Effector memory CD4-positive, alpha-beta T cell (primary cell): Measurements from ENCODE around the gene SOX30.
A peak's percentile ranks its signal among the peaks of the same experiment; 100 is the strongest.

Experiments
- DNase-seq, 3 donors: peaks; one replicate each; pipeline ENCODE4 v3.0.0-alpha.2; 2020
- H3K27ac ChIP-seq: 2 replicates; pipeline ENCODE4 v1.7.0; 2013; ENCODE audit warnings: mild to moderate bottlenecking, low read length, moderate library complexity; ENCODE audit not compliant: insufficient read depth, poor library complexity, severe bottlenecking
- H3K27me3 ChIP-seq: replicated peaks from 2 replicates; pipeline ENCODE4 v1.7.0; 2013; ENCODE audit warnings: mild to moderate bottlenecking, low read length; ENCODE audit not compliant: insufficient read depth, control insufficient read depth, poor library complexity, severe bottlenecking
- H3K36me3 ChIP-seq: 2 replicates; pipeline ENCODE4 v1.7.0; 2013; ENCODE audit warnings: mild to moderate bottlenecking, low read length, moderate library complexity; ENCODE audit not compliant: control insufficient read depth, insufficient read depth
- H3K4me1 ChIP-seq: 2 replicates; pipeline ENCODE4 v1.7.0; 2013; ENCODE audit warnings: low read length, mild to moderate bottlenecking; ENCODE audit not compliant: control insufficient read depth, insufficient read depth, poor library complexity, severe bottlenecking
- H3K4me3 ChIP-seq: 2 replicates; pipeline ENCODE4 v1.7.0; 2013; ENCODE audit warnings: low read length, low read depth, mild to moderate bottlenecking; ENCODE audit not compliant: insufficient read depth, poor library complexity, severe bottlenecking
- H3K9me3 ChIP-seq: 2 replicates; pipeline ENCODE4 v1.7.0; 2013; ENCODE audit warnings: mild to moderate bottlenecking, low read length, moderate library complexity; ENCODE audit not compliant: control insufficient read depth

The SOX30 gene

GRCh38 chr5:157596487-157596886 lies 55.8 kb downstream of the SOX30 start:
- Histone ChIP-seq H3K9me3 (no peaks in the 10 kb centered on the region), H3K4me1 (peaks cover 37% of the 10 kb centered on the region), H3K27ac (no peak overlapping the region), H3K36me3 (no peaks in the 10 kb centered on the region), H3K4me3 (peak overlapping the region; percentile 20), H3K27me3 (no peaks in the 10 kb centered on the region)
- DNase-seq: no peak

GRCh38 chr5:157594675-157595459 lies 57.4 kb downstream of the SOX30 start:
- H3K4me1 ChIP-seq: peaks cover 37% of the 10 kb centered on the region
- H3K9me3 ChIP-seq: no peaks in the 10 kb centered on the region
- no peak for DNase-seq
- H3K36me3 ChIP-seq: no peaks in the 10 kb centered on the region
- H3K27me3 ChIP-seq: no peaks in the 10 kb centered on the region
- no peak overlapping the region for H3K27ac ChIP-seq
- no peak overlapping the region for H3K4me3 ChIP-seq

- H3K27me3 ChIP-seq: no peaks in the 10 kb centered on the region
- H3K27ac ChIP-seq: no peak overlapping the region
- no peaks in the 10 kb centered on the region for H3K36me3 ChIP-seq
- H3K9me3 ChIP-seq: no peaks in the 10 kb centered on the region
- DNase-seq: no peak
- H3K4me3 ChIP-seq: no peak overlapping the region
- H3K4me1 ChIP-seq: peaks cover 37% of the 10 kb centered on the region
These were observed 58.0 kb downstream of the SOX30 start for GRCh38 chr5:157594257-157594656.

- H3K27ac ChIP-seq: no peak overlapping the region
- no peaks in the 10 kb centered on the region for H3K9me3 ChIP-seq
These were observed 59.0 kb downstream of the SOX30 start for GRCh38 chr5:157593052-157593757.

GRCh38 chr5:157592594-157592993 lies 59.6 kb downstream of the SOX30 start:
- H3K9me3 ChIP-seq: no peaks in the 10 kb centered on the region
- H3K27ac ChIP-seq: no peak overlapping the region
- H3K4me3 ChIP-seq: no peak overlapping the region
- peaks cover 37% of the 10 kb centered on the region for H3K4me1 ChIP-seq
- no peaks in the 10 kb centered on the region for H3K27me3 ChIP-seq
- no peak for DNase-seq
- no peaks in the 10 kb centered on the region for H3K36me3 ChIP-seq

More at GRCh38 chr5:157593052-157593757, 59.0 kb downstream of the SOX30 start:
- Histone ChIP-seq H3K4me3 (no peak overlapping the region), H3K27me3 (no peaks in the 10 kb centered on the region), H3K4me1 (peaks cover 37% of the 10 kb centered on the region), H3K36me3 (no peaks in the 10 kb centered on the region)
- no peak for DNase-seq

- no peak for DNase-seq
- H3K36me3 ChIP-seq: no peaks in the 10 kb centered on the region
- H3K4me1 ChIP-seq: peaks cover 23% of the 10 kb centered on the region
- H3K9me3 ChIP-seq: no peaks in the 10 kb centered on the region
- H3K27me3 ChIP-seq: no peaks in the 10 kb centered on the region
- H3K27ac ChIP-seq: no peak overlapping the region
- H3K4me3 ChIP-seq: no peak overlapping the region
These were observed 61.8 kb downstream of the SOX30 start for GRCh38 chr5:157590478-157590877.

GRCh38 chr5:157584628-157585027 lies 67.6 kb downstream of the SOX30 start:
- DNase-seq: no peak
- Histone ChIP-seq H3K27me3 (no peaks in the 10 kb centered on the region), H3K9me3 (no peaks in the 10 kb centered on the region), H3K4me1 (peaks cover 10% of the 10 kb centered on the region), H3K4me3 (no peak overlapping the region), H3K27ac (no peak overlapping the region), H3K36me3 (no peaks in the 10 kb centered on the region)

GRCh38 chr5:157582731-157583620 lies 69.3 kb downstream of the SOX30 start:
- Histone ChIP-seq H3K36me3 (no peaks in the 10 kb centered on the region), H3K4me3 (no peak overlapping the region), H3K27me3 (no peaks in the 10 kb centered on the region), H3K9me3 (no peaks in the 10 kb centered on the region), H3K4me1 (peaks cover 10% of the 10 kb centered on the region), H3K27ac (no peak overlapping the region)
- no peak for DNase-seq

GRCh38 chr5:157581901-157582300 lies 70.3 kb downstream of the SOX30 start:
- Histone ChIP-seq H3K9me3 (no peaks in the 10 kb centered on the region), H3K36me3 (no peaks in the 10 kb centered on the region), H3K27me3 (no peaks in the 10 kb centered on the region), H3K4me1 (peaks cover 10% of the 10 kb centered on the region), H3K4me3 (no peak overlapping the region), H3K27ac (no peak overlapping the region)
- DNase-seq: no peak
